Vagina (tissue), 2 donors: ENCODE data around the gene CHAD.

Source experiments
- CTCF ChIP-seq, 3 experiments: fragments of 450-650 bp in 2 of 3; fragments of 200-600 bp in 1 of 3; sonication (generic) in 1 of 3; IDR thresholded peaks; one replicate each; pipeline ENCODE4 v1.5.1; 2017 to 2019; ENCODE audit warnings: antibody characterized with exemption in 3 of 3, mild to moderate bottlenecking in 2 of 3, moderate library complexity in 2 of 3
- POLR2A ChIP-seq, 2 donors: fragments of 450-650 bp; IDR thresholded peaks; one replicate each; pipeline ENCODE4 v1.6.1; 2017; ENCODE audit warnings: antibody characterized with exemption in 2 of 2, mild to moderate bottlenecking in 2 of 2, moderate library complexity in 2 of 2

- no peak for TF ChIP-seq CTCF (IDR thresholded peaks at IDR 0.05)
- TF ChIP-seq POLR2A (IDR thresholded peaks at IDR 0.05), result no peak
Measured at GRCh38 chr17:50420419-50421112, 48.1 kb downstream of the CHAD start.
